KOPT-K1 (cell line): ENCODE data around the gene SMARCA2.

Experiments
- H3K27ac ChIP-seq: fragments of 200-600 bp; sonication (generic); 2 replicates; pipeline ENCODE4 v1.5.1; 2016; ENCODE audit warnings: antibody characterized with exemption, mild to moderate bottlenecking, low read depth, low read length; ENCODE audit not compliant: poor library complexity, severe bottlenecking
- H3K36me3 ChIP-seq: fragments of 200-600 bp; sonication (generic); 2 replicates; pipeline ENCODE4 v1.5.1; 2017; ENCODE audit warnings: antibody characterized with exemption, mild to moderate bottlenecking, low read length, moderate library complexity; ENCODE audit not compliant: insufficient read depth
- H3K9me3 ChIP-seq: fragments of 200-600 bp; sonication (generic); 2 replicates; pipeline ENCODE4 v1.5.1; 2017; ENCODE audit warnings: antibody characterized with exemption, low read length, mild to moderate bottlenecking; ENCODE audit not compliant: insufficient read depth, poor library complexity, severe bottlenecking

The SMARCA2 gene

GRCh38 chr9:2229109-2229721, 214.1 kb downstream of the SMARCA2 start:
- Histone ChIP-seq H3K27ac (no peak overlapping the region), H3K9me3 (no peaks in the 10 kb centered on the region), H3K36me3 (no peaks in the 10 kb centered on the region)

- no peak overlapping the region for H3K27ac ChIP-seq
- no peaks in the 10 kb centered on the region for H3K9me3 ChIP-seq
- no peaks in the 10 kb centered on the region for H3K36me3 ChIP-seq
Observed at GRCh38 chr9:2230362-2230761, 215.2 kb downstream of the SMARCA2 start.

- H3K36me3 ChIP-seq: no peaks in the 10 kb centered on the region
- H3K27ac ChIP-seq: no peak overlapping the region
- H3K9me3 ChIP-seq: no peaks in the 10 kb centered on the region
Observed at GRCh38 chr9:2231101-2231500, 216.0 kb downstream of the SMARCA2 start.

GRCh38 chr9:2231829-2232228, 216.7 kb downstream of the SMARCA2 start:
- Histone ChIP-seq H3K27ac (no peak overlapping the region), H3K9me3 (no peaks in the 10 kb centered on the region), H3K36me3 (no peaks in the 10 kb centered on the region)

GRCh38 chr9:2233274-2233673, 218.1 kb downstream of the SMARCA2 start:
- H3K27ac ChIP-seq: no peak overlapping the region
- no peaks in the 10 kb centered on the region for H3K36me3 ChIP-seq
- H3K9me3 ChIP-seq: no peaks in the 10 kb centered on the region

- H3K36me3 ChIP-seq: no peaks in the 10 kb centered on the region
- H3K9me3 ChIP-seq: no peaks in the 10 kb centered on the region
- H3K27ac ChIP-seq: no peak overlapping the region
Observed at GRCh38 chr9:2234371-2234893, 219.3 kb downstream of the SMARCA2 start.

GRCh38 chr9:2235623-2236022, 220.5 kb downstream of the SMARCA2 start:
- Histone ChIP-seq H3K36me3 (no peaks in the 10 kb centered on the region), H3K27ac (no peak overlapping the region)

GRCh38 chr9:2236850-2237249, 221.7 kb downstream of the SMARCA2 start:
- Histone ChIP-seq H3K27ac (no peak overlapping the region), H3K36me3 (no peaks in the 10 kb centered on the region), H3K9me3 (no peaks in the 10 kb centered on the region)

More at GRCh38 chr9:2235623-2236022, 220.5 kb downstream of the SMARCA2 start:
- no peaks in the 10 kb centered on the region for H3K9me3 ChIP-seq

GRCh38 chr9:2241461-2241835, 226.3 kb downstream of the SMARCA2 start:
- no peaks in the 10 kb centered on the region for H3K36me3 ChIP-seq
- H3K27ac ChIP-seq: no peak overlapping the region
- no peaks in the 10 kb centered on the region for H3K9me3 ChIP-seq

- no peaks in the 10 kb centered on the region for H3K36me3 ChIP-seq
- no peak overlapping the region for H3K27ac ChIP-seq
- H3K9me3 ChIP-seq: no peaks in the 10 kb centered on the region
Observed at GRCh38 chr9:2241836-2242741, 226.9 kb downstream of the SMARCA2 start.

- no peaks in the 10 kb centered on the region for H3K36me3 ChIP-seq
- no peaks in the 10 kb centered on the region for H3K9me3 ChIP-seq
- no peak overlapping the region for H3K27ac ChIP-seq
Observed at GRCh38 chr9:2242831-2243330, 227.7 kb downstream of the SMARCA2 start.
